SK-N-SH treated with all-trans-retinoic acid at 6 μM for 48 hours (cell line): ENCODE results near the gene ELFN1.

Experiments
- CREB5 ChIP-seq: fragments of 250-450 bp; sonication (Bioruptor Pico); IDR thresholded peaks from 2 replicates; pipeline ENCODE4 v1.5.1; 2020; ENCODE audit warnings: low read depth, mild to moderate bottlenecking, moderate library complexity
- CSDC2 ChIP-seq: fragments of 250-450 bp; sonication (Bioruptor Pico); IDR thresholded peaks from 2 replicates; pipeline ENCODE4 v1.5.0; 2020; ENCODE audit warnings: mild to moderate bottlenecking, moderate library complexity
- ESRRG ChIP-seq: fragments of 250-450 bp; sonication (Bioruptor Pico); IDR thresholded peaks from 2 replicates; pipeline ENCODE4 v1.6.1; 2021; ENCODE audit warnings: mild to moderate bottlenecking
- GLIS3 ChIP-seq: fragments of 250-450 bp; sonication (Bioruptor Pico); IDR thresholded peaks from 2 replicates; pipeline ENCODE4 v1.5.0; 2020; ENCODE audit warnings: mild to moderate bottlenecking, moderate library complexity
- ISL1 ChIP-seq: fragments of 250-450 bp; sonication (Bioruptor Pico); IDR thresholded peaks from 2 replicates; pipeline ENCODE4 v2.1.2; 2022; ENCODE audit warnings: mild to moderate bottlenecking, moderate library complexity
- OSR1 ChIP-seq: fragments of 250-450 bp; sonication (Bioruptor Pico); IDR thresholded peaks from 2 replicates; pipeline ENCODE4 v1.8.0; 2022; ENCODE audit warnings: moderate library complexity, mild to moderate bottlenecking, inconsistent platforms
- PPARA ChIP-seq: fragments of 250-450 bp; sonication (Bioruptor Pico); IDR thresholded peaks from 2 replicates; pipeline ENCODE4 v1.5.0; 2020; ENCODE audit warnings: mild to moderate bottlenecking, borderline replicate concordance
- RARB ChIP-seq: fragments of 250-450 bp; sonication (Bioruptor Pico); IDR thresholded peaks from 2 replicates; pipeline ENCODE4 v1.8.0; 2021; ENCODE audit warnings: mild to moderate bottlenecking, moderate library complexity
- SNAI2 ChIP-seq: fragments of 250-450 bp; sonication (Bioruptor Pico); IDR thresholded peaks from 2 replicates; pipeline ENCODE4 v1.5.0; 2020; ENCODE audit warnings: mild to moderate bottlenecking, moderate library complexity
- TSHZ2 ChIP-seq: fragments of 250-450 bp; sonication (Bioruptor Pico); IDR thresholded peaks from 2 replicates; pipeline ENCODE4 v1.5.0; 2020; ENCODE audit warnings: mild to moderate bottlenecking, moderate library complexity
- ZFP3 ChIP-seq: fragments of 250-450 bp; sonication (Bioruptor Pico); IDR thresholded peaks from 2 replicates; pipeline ENCODE4 v1.5.0; 2020; ENCODE audit warnings: mild to moderate bottlenecking, moderate library complexity

DNA sequence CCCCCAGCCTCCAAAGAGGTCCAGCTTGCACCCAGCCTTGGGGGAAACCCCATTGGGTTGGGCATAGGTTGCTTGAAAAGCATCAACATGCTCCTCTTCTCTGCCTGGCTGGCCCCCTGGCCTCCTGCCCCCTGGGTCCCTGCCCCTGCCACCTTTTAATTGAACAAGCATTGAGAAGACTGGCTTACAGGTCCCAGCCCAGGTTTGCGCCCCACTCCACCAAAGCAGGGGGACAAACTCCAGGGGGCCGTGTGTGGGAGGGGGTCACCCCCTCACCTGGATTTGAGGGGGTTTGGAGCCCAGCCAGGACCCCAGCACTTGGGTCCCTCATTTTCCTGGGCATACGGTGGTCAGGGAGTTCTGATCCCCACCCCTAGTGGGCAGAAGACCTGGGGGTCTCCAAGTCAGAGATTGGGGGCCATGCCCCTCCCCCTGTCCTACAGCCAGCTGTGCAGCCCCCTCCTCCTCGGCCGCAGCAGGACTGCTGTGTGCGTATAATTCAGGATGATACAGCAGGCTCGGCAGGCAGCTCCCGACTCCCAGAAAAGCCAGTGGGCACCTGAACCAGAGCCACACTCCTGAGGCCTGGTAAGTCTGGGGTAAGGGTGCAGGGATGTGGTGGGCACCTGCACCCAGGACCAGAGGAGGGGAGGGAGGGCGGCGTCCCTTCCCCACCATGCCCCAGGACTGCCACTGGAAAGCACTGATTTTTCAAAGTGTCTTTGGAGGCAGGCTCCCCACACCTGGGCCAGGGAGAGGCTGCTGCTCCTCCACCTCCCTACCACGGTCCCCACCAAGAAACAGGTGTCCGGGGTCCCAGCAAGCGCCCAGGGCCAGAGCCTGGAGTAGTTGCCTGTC is 1.7 kb downstream of the ELFN1 start:
- no peak for TF ChIP-seq CREB5 (CRISPR knock-in tag)
- TF ChIP-seq TSHZ2 (CRISPR knock-in tag): no peak
- no peak for TF ChIP-seq ESRRG (CRISPR knock-in tag)
- no peak for TF ChIP-seq CSDC2
- no peak for TF ChIP-seq OSR1 (CRISPR knock-in tag)
- no peak for TF ChIP-seq GLIS3 (CRISPR knock-in tag)
- TF ChIP-seq RARB (CRISPR knock-in tag): no peak
- no peak for TF ChIP-seq PPARA (CRISPR knock-in tag)
- no peak for TF ChIP-seq ISL1 (CRISPR knock-in tag)
- no peak for TF ChIP-seq ZFP3 (CRISPR knock-in tag)
- TF ChIP-seq SNAI2 (CRISPR knock-in tag): no peak
